WTC11 (cell line): Measurements from ENCODE around the gene ARHGAP29. TPM values are rescaled to one million over a fixed set of nuclear protein-coding genes. Genes with fewer than 3 reads are reported as not detected.

Source experiments
- ATAC-seq: fragments of 200-7000 bp; cut with Tn5 transposase; 2 replicates; pipeline ENCODE4 v1.10.0; 2021; ENCODE audit warnings: mild to moderate bottlenecking, moderate library complexity
- CTCF ChIA-PET: fragments of 300-600 bp; sonication (Branson Sonifier 250); formaldehyde crosslinking; loops from one replicate; lab custom pipeline; 2021; ENCODE audit warnings: antibody characterized with exemption; lab: Charles Lee
- POLR2A ChIA-PET: fragments of 350-600 bp; sonication (Branson Sonifier 250); formaldehyde crosslinking; loops from one replicate; lab custom pipeline; 2021; ENCODE audit warnings: antibody characterized with exemption; lab: Charles Lee
- DNase-seq: peaks from one replicate; pipeline ENCODE4 v3.0.0; 2021; ENCODE audit warnings: low spot score
- H3K27ac Mint-ChIP-seq: 2 replicates; pipeline ENCODE4 v1.8.0; 2021; ENCODE audit warnings: mixed read lengths
- H3K27me3 Mint-ChIP-seq: 2 replicates; pipeline ENCODE4 v1.8.0; 2021; ENCODE audit warnings: low read depth, mild to moderate bottlenecking, moderate library complexity, mixed read lengths
- H3K36me3 Mint-ChIP-seq: 2 replicates; pipeline ENCODE4 v1.8.0; 2021; ENCODE audit warnings: mixed read lengths
- H3K4me1 Mint-ChIP-seq: 2 replicates; pipeline ENCODE4 v1.8.0; 2022; ENCODE audit warnings: mixed read lengths
- H3K4me3 Mint-ChIP-seq: 2 replicates; pipeline ENCODE4 v1.8.0; 2021; ENCODE audit warnings: mild to moderate bottlenecking, moderate library complexity, mixed read lengths
- H3K9me3 Mint-ChIP-seq: 2 replicates; pipeline ENCODE4 v1.8.0; 2021; ENCODE audit warnings: mixed read lengths
- CREM ChIP-seq: sonication (generic); formaldehyde crosslinking; IDR thresholded peaks from 2 replicates; pipeline ENCODE4 v1.8.1; 2022; ENCODE audit warnings: mild to moderate bottlenecking, missing genetic modification reagents, moderate library complexity
- ESRRA ChIP-seq: sonication (generic); formaldehyde crosslinking; IDR thresholded peaks from 2 replicates; pipeline ENCODE4 v1.8.1; 2022; ENCODE audit warnings: mild to moderate bottlenecking, missing genetic modification reagents, borderline replicate concordance
- FOXJ3 ChIP-seq: sonication (generic); formaldehyde crosslinking; IDR thresholded peaks from 2 replicates; pipeline ENCODE4 v1.9.0; 2021; ENCODE audit warnings: missing genetic modification reagents, mild to moderate bottlenecking, borderline replicate concordance
- FOXK1 ChIP-seq: sonication (generic); formaldehyde crosslinking; IDR thresholded peaks from 2 replicates; pipeline ENCODE4 v1.8.0; 2022; ENCODE audit warnings: mild to moderate bottlenecking, moderate library complexity, missing genetic modification reagents
- GTF2I ChIP-seq: fragments of 250-450 bp; sonication (Bioruptor Pico); conservative IDR thresholded peaks from 2 replicates; pipeline ENCODE4 v1.4.0; 2021; ENCODE audit warnings: mild to moderate bottlenecking
- JAZF1 ChIP-seq: fragments of 250-450 bp; sonication (Bioruptor Pico); IDR thresholded peaks from 2 replicates; pipeline ENCODE4 v1.9.0; 2021; ENCODE audit warnings: moderate library complexity, mild to moderate bottlenecking, inconsistent platforms
- JUN ChIP-seq: sonication (generic); formaldehyde crosslinking; IDR thresholded peaks from 2 replicates; pipeline ENCODE4 v1.8.0; 2023; ENCODE audit warnings: mild to moderate bottlenecking, missing genetic modification reagents
- KAT7 ChIP-seq: sonication (generic); formaldehyde crosslinking; IDR thresholded peaks from 2 replicates; pipeline ENCODE4 v1.8.1; 2023; ENCODE audit warnings: missing genetic modification reagents, mild to moderate bottlenecking, borderline replicate concordance
- MXD4 ChIP-seq: fragments of 250-450 bp; sonication (Bioruptor Pico); IDR thresholded peaks from 2 replicates; pipeline ENCODE4 v1.8.0; 2021; ENCODE audit warnings: mild to moderate bottlenecking, moderate library complexity, borderline replicate concordance
- MYBL2 ChIP-seq: sonication (generic); formaldehyde crosslinking; IDR thresholded peaks from 2 replicates; pipeline ENCODE4 v1.8.1; 2023; ENCODE audit warnings: mild to moderate bottlenecking, moderate library complexity, missing genetic modification reagents
- NR3C1 ChIP-seq: sonication (generic); formaldehyde crosslinking; conservative IDR thresholded peaks from 2 replicates; pipeline ENCODE4 v1.8.1; 2023; ENCODE audit warnings: low read depth, mild to moderate bottlenecking, missing genetic modification reagents
- RORB ChIP-seq: fragments of 250-450 bp; sonication (Bioruptor Pico); IDR thresholded peaks from 2 replicates; pipeline ENCODE4 v1.9.0; 2021; ENCODE audit warnings: mild to moderate bottlenecking
- SOX15 ChIP-seq: fragments of 250-450 bp; sonication (Bioruptor Pico); IDR thresholded peaks from 2 replicates; pipeline ENCODE4 v1.9.0; 2021; ENCODE audit warnings: mild to moderate bottlenecking
- TEAD4 ChIP-seq: sonication (generic); formaldehyde crosslinking; IDR thresholded peaks from 2 replicates; pipeline ENCODE4 v1.8.0; 2022; ENCODE audit warnings: mild to moderate bottlenecking, missing genetic modification reagents
- TP53 ChIP-seq: sonication (generic); formaldehyde crosslinking; IDR thresholded peaks from 2 replicates; pipeline ENCODE4 v1.8.1; 2023; ENCODE audit warnings: mild to moderate bottlenecking, missing genetic modification reagents
- ZNF416 ChIP-seq: fragments of 250-450 bp; sonication (Bioruptor Pico); IDR thresholded peaks from 2 replicates; pipeline ENCODE4 v1.9.0; 2021; ENCODE audit warnings: mild to moderate bottlenecking, inconsistent platforms
- ZNF423 ChIP-seq: fragments of 250-450 bp; sonication (Bioruptor Pico); IDR thresholded peaks from 2 replicates; pipeline ENCODE4 v2.1.2; 2022; ENCODE audit warnings: mild to moderate bottlenecking, moderate library complexity
- ZNF671 ChIP-seq: fragments of 250-450 bp; sonication (Bioruptor Pico); IDR thresholded peaks from 2 replicates; pipeline ENCODE4 v1.8.0; 2021; ENCODE audit warnings: mild to moderate bottlenecking
- total RNA-seq: library from RNA; stranded (reverse); gene quantifications from 3 replicates; pipeline ENCODE4 v1.2.3, GENCODE V29; 2021
- TF ChIP-seq, protein P1 (sequence below): sonication (generic); formaldehyde crosslinking; IDR thresholded peaks from 2 replicates; pipeline ENCODE4 v1.8.0; 2022; ENCODE audit warnings: mild to moderate bottlenecking, missing genetic modification reagents
- TF ChIP-seq, protein P2 (sequence below): sonication (generic); formaldehyde crosslinking; IDR thresholded peaks from 2 replicates; pipeline ENCODE4 v1.8.1; 2023; ENCODE audit warnings: mild to moderate bottlenecking, missing genetic modification reagents
- TF ChIP-seq, protein P3 (sequence below): sonication (generic); formaldehyde crosslinking; IDR thresholded peaks from 2 replicates; pipeline ENCODE4 v1.8.1; 2023; ENCODE audit warnings: mild to moderate bottlenecking, missing genetic modification reagents, borderline replicate concordance
- TF ChIP-seq, protein P4 (sequence below): fragments of 200-600 bp; IDR thresholded peaks from 2 replicates; pipeline ENCODE4 v1.8.0; 2022; ENCODE audit warnings: antibody characterized with exemption
- TF ChIP-seq, protein P5 (sequence below): fragments of 250-450 bp; sonication (Bioruptor Pico); IDR thresholded peaks from 2 replicates; pipeline ENCODE4 v1.8.0; 2021; ENCODE audit warnings: mild to moderate bottlenecking
- TF ChIP-seq, protein P6 (sequence below): sonication (generic); formaldehyde crosslinking; conservative IDR thresholded peaks from 2 replicates; pipeline ENCODE4 v1.8.1; 2022; ENCODE audit warnings: mild to moderate bottlenecking, missing genetic modification reagents
- TF ChIP-seq, protein P7 (sequence below): sonication (generic); formaldehyde crosslinking; IDR thresholded peaks from 2 replicates; pipeline ENCODE4 v1.8.1; 2022; ENCODE audit warnings: low read depth, mild to moderate bottlenecking, moderate library complexity, missing genetic modification reagents, borderline replicate concordance

ARHGAP29 gene
- total RNA-seq, 1 experiment from 2014 or later = 6.6 TPM

DNA sequence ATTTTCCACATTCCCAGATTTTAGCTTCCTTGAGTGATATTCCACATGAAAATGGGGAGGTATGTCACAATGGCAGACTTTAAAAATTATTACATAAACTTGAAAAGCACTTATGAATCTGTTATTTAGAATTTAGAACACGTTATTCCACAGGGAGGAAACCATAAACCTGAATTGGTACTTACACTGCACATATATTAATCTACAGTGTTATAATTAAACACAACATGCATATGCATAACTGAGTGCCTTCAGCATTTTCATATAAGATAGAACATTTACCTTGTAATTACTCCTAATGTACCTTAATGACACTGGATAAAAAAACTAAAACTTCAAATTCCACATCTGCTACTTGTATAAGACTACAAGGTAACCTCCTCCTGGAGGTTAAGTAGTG is 9.8 kb downstream of the ARHGAP29 start:
- H3K27me3 Mint-ChIP-seq = no peaks in the 10 kb centered on the region
- ATAC-seq (no peak), DNase-seq (no peak)
- no peaks in the 10 kb centered on the region for H3K4me1 Mint-ChIP-seq
- CTCF ChIA-PET = interaction anchor here (2.3 to 3.1 kb wide), 3 partner anchors 10 to 166 kb away, joined by 6 to 9 read pairs (median 9); partner anchors contain the start of gene ARHGAP29
- no peak overlapping the region for H3K4me3 Mint-ChIP-seq
- POLR2A ChIA-PET = no interaction called here
- no peak overlapping the region for H3K27ac Mint-ChIP-seq
- TF ChIP-seq JAZF1 (CRISPR knock-in tag) (no peak), TP53 (CRISPR knock-in tag) (no peak), MYBL2 (no peak), KAT7 (no peak), RORB (no peak), JUN (CRISPR knock-in tag) (no peak), ZNF423 (CRISPR knock-in tag) (no peak), ESRRA (no peak), SOX15 (CRISPR knock-in tag) (no peak), GTF2I (CRISPR knock-in tag) (no peak), ZNF671 (no peak), CREM (no peak)
- TF ChIP-seq, protein P1, sequence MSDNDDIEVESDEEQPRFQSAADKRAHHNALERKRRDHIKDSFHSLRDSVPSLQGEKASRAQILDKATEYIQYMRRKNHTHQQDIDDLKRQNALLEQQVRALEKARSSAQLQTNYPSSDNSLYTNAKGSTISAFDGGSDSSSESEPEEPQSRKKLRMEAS (CRISPR knock-in tag) = no peak
- TF ChIP-seq, protein P2, sequence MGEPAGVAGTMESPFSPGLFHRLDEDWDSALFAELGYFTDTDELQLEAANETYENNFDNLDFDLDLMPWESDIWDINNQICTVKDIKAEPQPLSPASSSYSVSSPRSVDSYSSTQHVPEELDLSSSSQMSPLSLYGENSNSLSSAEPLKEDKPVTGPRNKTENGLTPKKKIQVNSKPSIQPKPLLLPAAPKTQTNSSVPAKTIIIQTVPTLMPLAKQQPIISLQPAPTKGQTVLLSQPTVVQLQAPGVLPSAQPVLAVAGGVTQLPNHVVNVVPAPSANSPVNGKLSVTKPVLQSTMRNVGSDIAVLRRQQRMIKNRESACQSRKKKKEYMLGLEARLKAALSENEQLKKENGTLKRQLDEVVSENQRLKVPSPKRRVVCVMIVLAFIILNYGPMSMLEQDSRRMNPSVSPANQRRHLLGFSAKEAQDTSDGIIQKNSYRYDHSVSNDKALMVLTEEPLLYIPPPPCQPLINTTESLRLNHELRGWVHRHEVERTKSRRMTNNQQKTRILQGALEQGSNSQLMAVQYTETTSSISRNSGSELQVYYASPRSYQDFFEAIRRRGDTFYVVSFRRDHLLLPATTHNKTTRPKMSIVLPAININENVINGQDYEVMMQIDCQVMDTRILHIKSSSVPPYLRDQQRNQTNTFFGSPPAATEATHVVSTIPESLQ = no peak
- TF ChIP-seq, protein P3, sequence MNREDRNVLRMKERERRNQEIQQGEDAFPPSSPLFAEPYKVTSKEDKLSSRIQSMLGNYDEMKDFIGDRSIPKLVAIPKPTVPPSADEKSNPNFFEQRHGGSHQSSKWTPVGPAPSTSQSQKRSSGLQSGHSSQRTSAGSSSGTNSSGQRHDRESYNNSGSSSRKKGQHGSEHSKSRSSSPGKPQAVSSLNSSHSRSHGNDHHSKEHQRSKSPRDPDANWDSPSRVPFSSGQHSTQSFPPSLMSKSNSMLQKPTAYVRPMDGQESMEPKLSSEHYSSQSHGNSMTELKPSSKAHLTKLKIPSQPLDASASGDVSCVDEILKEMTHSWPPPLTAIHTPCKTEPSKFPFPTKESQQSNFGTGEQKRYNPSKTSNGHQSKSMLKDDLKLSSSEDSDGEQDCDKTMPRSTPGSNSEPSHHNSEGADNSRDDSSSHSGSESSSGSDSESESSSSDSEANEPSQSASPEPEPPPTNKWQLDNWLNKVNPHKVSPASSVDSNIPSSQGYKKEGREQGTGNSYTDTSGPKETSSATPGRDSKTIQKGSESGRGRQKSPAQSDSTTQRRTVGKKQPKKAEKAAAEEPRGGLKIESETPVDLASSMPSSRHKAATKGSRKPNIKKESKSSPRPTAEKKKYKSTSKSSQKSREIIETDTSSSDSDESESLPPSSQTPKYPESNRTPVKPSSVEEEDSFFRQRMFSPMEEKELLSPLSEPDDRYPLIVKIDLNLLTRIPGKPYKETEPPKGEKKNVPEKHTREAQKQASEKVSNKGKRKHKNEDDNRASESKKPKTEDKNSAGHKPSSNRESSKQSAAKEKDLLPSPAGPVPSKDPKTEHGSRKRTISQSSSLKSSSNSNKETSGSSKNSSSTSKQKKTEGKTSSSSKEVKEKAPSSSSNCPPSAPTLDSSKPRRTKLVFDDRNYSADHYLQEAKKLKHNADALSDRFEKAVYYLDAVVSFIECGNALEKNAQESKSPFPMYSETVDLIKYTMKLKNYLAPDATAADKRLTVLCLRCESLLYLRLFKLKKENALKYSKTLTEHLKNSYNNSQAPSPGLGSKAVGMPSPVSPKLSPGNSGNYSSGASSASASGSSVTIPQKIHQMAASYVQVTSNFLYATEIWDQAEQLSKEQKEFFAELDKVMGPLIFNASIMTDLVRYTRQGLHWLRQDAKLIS (CRISPR knock-in tag) = no peak
- TF ChIP-seq, protein P4, sequence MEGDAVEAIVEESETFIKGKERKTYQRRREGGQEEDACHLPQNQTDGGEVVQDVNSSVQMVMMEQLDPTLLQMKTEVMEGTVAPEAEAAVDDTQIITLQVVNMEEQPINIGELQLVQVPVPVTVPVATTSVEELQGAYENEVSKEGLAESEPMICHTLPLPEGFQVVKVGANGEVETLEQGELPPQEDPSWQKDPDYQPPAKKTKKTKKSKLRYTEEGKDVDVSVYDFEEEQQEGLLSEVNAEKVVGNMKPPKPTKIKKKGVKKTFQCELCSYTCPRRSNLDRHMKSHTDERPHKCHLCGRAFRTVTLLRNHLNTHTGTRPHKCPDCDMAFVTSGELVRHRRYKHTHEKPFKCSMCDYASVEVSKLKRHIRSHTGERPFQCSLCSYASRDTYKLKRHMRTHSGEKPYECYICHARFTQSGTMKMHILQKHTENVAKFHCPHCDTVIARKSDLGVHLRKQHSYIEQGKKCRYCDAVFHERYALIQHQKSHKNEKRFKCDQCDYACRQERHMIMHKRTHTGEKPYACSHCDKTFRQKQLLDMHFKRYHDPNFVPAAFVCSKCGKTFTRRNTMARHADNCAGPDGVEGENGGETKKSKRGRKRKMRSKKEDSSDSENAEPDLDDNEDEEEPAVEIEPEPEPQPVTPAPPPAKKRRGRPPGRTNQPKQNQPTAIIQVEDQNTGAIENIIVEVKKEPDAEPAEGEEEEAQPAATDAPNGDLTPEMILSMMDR = no peak
- TF ChIP-seq, protein P5, sequence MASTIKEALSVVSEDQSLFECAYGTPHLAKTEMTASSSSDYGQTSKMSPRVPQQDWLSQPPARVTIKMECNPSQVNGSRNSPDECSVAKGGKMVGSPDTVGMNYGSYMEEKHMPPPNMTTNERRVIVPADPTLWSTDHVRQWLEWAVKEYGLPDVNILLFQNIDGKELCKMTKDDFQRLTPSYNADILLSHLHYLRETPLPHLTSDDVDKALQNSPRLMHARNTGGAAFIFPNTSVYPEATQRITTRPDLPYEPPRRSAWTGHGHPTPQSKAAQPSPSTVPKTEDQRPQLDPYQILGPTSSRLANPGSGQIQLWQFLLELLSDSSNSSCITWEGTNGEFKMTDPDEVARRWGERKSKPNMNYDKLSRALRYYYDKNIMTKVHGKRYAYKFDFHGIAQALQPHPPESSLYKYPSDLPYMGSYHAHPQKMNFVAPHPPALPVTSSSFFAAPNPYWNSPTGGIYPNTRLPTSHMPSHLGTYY = no peak
- TF ChIP-seq, protein P6, sequence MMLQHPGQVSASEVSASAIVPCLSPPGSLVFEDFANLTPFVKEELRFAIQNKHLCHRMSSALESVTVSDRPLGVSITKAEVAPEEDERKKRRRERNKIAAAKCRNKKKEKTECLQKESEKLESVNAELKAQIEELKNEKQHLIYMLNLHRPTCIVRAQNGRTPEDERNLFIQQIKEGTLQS (CRISPR knock-in tag) = no peak
- no peaks in the 10 kb centered on the region for H3K9me3 Mint-ChIP-seq
- H3K36me3 Mint-ChIP-seq = no peaks in the 10 kb centered on the region

DNA sequence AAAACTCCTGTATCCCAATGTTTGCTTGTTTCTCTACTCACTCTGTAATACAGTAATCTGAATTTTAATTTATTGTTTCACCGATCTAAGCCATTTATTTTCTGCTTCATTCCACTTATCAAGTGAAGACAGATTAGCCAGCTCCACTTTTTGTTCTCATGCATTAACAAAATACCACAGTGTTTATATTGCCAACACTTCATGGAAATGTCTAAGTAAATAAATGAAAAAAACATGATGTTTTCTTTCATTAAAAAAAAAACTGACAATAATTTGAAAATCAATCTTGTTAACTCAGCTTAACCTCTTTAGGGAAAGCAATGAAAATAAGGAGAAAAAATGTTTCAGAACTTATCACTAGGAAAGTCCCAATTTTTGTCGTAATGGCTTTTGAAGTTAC is 11.5 kb downstream of the ARHGAP29 start:
- H3K27ac Mint-ChIP-seq = no peak overlapping the region
- DNase-seq = no peak
- ChIA-PET POLR2A (no interaction called here), CTCF (interaction anchor here (3.1 kb wide), 1 partner anchor 12 kb away, joined by 9 read pairs; the partner anchor contains the start of gene ARHGAP29)
- H3K4me3 Mint-ChIP-seq = no peak overlapping the region
- ATAC-seq = no peak
- H3K4me1 Mint-ChIP-seq = no peaks in the 10 kb centered on the region
- no peaks in the 10 kb centered on the region for H3K36me3 Mint-ChIP-seq
- no peaks in the 10 kb centered on the region for H3K9me3 Mint-ChIP-seq
- no peaks in the 10 kb centered on the region for H3K27me3 Mint-ChIP-seq
- TF ChIP-seq JUN (CRISPR knock-in tag) = no peak
- no peak for TF ChIP-seq ZNF416 (CRISPR knock-in tag)
- TF ChIP-seq FOXK1 (CRISPR knock-in tag) = no peak
- TF ChIP-seq FOXJ3 (CRISPR knock-in tag) = no peak
- no peak for TF ChIP-seq NR3C1 (CRISPR knock-in tag)
- TF ChIP-seq KAT7 = no peak
- no peak for TF ChIP-seq TEAD4 (CRISPR knock-in tag)
- no peak for TF ChIP-seq MXD4 (CRISPR knock-in tag)
- TF ChIP-seq, protein P7, sequence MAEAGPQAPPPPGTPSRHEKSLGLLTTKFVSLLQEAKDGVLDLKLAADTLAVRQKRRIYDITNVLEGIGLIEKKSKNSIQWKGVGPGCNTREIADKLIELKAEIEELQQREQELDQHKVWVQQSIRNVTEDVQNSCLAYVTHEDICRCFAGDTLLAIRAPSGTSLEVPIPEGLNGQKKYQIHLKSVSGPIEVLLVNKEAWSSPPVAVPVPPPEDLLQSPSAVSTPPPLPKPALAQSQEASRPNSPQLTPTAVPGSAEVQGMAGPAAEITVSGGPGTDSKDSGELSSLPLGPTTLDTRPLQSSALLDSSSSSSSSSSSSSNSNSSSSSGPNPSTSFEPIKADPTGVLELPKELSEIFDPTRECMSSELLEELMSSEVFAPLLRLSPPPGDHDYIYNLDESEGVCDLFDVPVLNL (CRISPR knock-in tag) = no peak
